B cell (primary cell): ENCODE measurements around the gene SIRT7. TPM values are rescaled to one million over a fixed set of nuclear protein-coding genes. Genes with fewer than 3 reads are reported as not detected.

Experiments
- ATAC-seq: fragments of 200-7000 bp; cut with Tn5 transposase; one replicate; pipeline ENCODE4 v1.10.0; 2021; ENCODE audit warnings: low read depth, mild to moderate bottlenecking, moderate number of reproducible peaks, moderate library complexity
- CTCF ChIA-PET: fragments of 350-600 bp; sonication (Branson Sonifier 250); formaldehyde crosslinking; loops from one replicate; lab custom pipeline; 2021; ENCODE audit warnings: antibody characterized with exemption, inconsistent platforms; lab: Charles Lee
- POLR2A ChIA-PET: fragments of 350-600 bp; sonication (Branson Sonifier 250); formaldehyde crosslinking; loops from one replicate; lab custom pipeline; 2021; ENCODE audit warnings: antibody characterized with exemption; lab: Charles Lee
- DNase-seq: peaks from one replicate; pipeline ENCODE4 v3.0.0; 2013
- H2AFZ ChIP-seq: 2 replicates; pipeline ENCODE4 v1.6.1; 2012; ENCODE audit warnings: mild to moderate bottlenecking, low read depth, low read length; ENCODE audit not compliant: insufficient read depth, poor library complexity, severe bottlenecking
- H3K27ac ChIP-seq, 2 donors: 1 replicate in 1 of 2; 2 replicates in 1 of 2; pipeline ENCODE4 v1.5.1; 2012 to 2013; ENCODE audit warnings: low read length in 2 of 2, mild to moderate bottlenecking in 2 of 2, moderate library complexity in 1 of 2
- H3K27me3 ChIP-seq, 4 experiments: fragments of 200-600 bp in 1 of 4; sonication (generic) in 1 of 4; replicated peaks in 1 of 4; 1 replicate in 2 of 4; 2 replicates in 2 of 4; pipeline versions ENCODE4 v1.6.1 to v1.7.0; 2013 to 2016; ENCODE audit warnings: low read length in 3 of 4, mild to moderate bottlenecking in 2 of 4, mixed read lengths in 1 of 4, moderate library complexity in 1 of 4; ENCODE audit not compliant: insufficient read depth in 4 of 4, control insufficient read depth in 3 of 4; ENCODE audit errors: control extremely low read depth in 1 of 4
- H3K36me3 ChIP-seq, 2 experiments: replicated peaks in 1 of 2; 1 replicate in 1 of 2; 2 replicates in 1 of 2; pipeline versions ENCODE4 v1.6.1 to v1.7.1; 2013; ENCODE audit warnings: low read length in 1 of 2; ENCODE audit not compliant: insufficient read depth in 2 of 2, control insufficient read depth in 1 of 2; ENCODE audit errors: control extremely low read depth in 1 of 2, extremely low read depth in 1 of 2
- H3K4me1 ChIP-seq, 2 donors: fragments of 200-600 bp in 1 of 2; sonication (generic) in 1 of 2; 1 replicate in 1 of 2; 2 replicates in 1 of 2; pipeline versions ENCODE4 v1.5.1 to v1.6.1; 2013 to 2017; ENCODE audit warnings: low read length in 2 of 2; ENCODE audit not compliant: control insufficient read depth in 2 of 2, insufficient read depth in 2 of 2
- H3K4me2 ChIP-seq: replicated peaks from 2 replicates; pipeline ENCODE3; 2012; ENCODE audit warnings: mild to moderate bottlenecking, low read depth, low read length; ENCODE audit not compliant: poor library complexity, severe bottlenecking
- H3K4me3 ChIP-seq, 5 experiments: fragments of 200-600 bp in 1 of 5; sonication (generic) in 1 of 5; 1 replicate in 3 of 5; 2 replicates in 2 of 5; pipeline versions ENCODE4 v1.5.1 to v1.7.0; 2011 to 2016; ENCODE audit warnings: low read length in 4 of 5, mild to moderate bottlenecking in 4 of 5, low read depth in 2 of 5, control low read depth in 1 of 5, moderate library complexity in 1 of 5; ENCODE audit not compliant: insufficient read depth in 1 of 5; ENCODE audit errors: control extremely low read depth in 1 of 5, extremely low read depth in 1 of 5
- H3K79me2 ChIP-seq: fragments of 200-600 bp; sonication (generic); one replicate; pipeline ENCODE4 v1.6.0; 2016; ENCODE audit warnings: low read length; ENCODE audit not compliant: control insufficient read depth, insufficient read depth
- H3K9ac ChIP-seq: fragments of 200-600 bp; sonication (generic); 2 replicates; pipeline ENCODE4 v1.6.1; 2017; ENCODE audit warnings: mild to moderate bottlenecking, low read length, moderate library complexity
- H3K9me3 ChIP-seq, 3 donors: one replicate each; pipeline versions ENCODE4 v1.6.1 to v1.7.1; 2013; ENCODE audit warnings: low read length in 2 of 3; ENCODE audit not compliant: control insufficient read depth in 2 of 3, insufficient read depth in 1 of 3; ENCODE audit errors: control extremely low read depth in 1 of 3
- H4K20me1 ChIP-seq: 2 replicates; pipeline ENCODE4 v1.6.0; 2012; ENCODE audit warnings: mild to moderate bottlenecking, low read length; ENCODE audit not compliant: insufficient read depth, control insufficient read depth, poor library complexity, severe bottlenecking
- H3K27ac Mint-ChIP-seq: one replicate; pipeline ENCODE4 v1.8.0; 2021; ENCODE audit warnings: mixed read lengths
- H3K27me3 Mint-ChIP-seq: one replicate; pipeline ENCODE4 v1.8.0; 2021; ENCODE audit warnings: mixed read lengths
- H3K4me1 Mint-ChIP-seq: one replicate; pipeline ENCODE4 v1.8.0; 2021; ENCODE audit warnings: mixed read lengths
- H3K4me3 Mint-ChIP-seq: one replicate; pipeline ENCODE4 v1.8.0; 2021; ENCODE audit warnings: mixed read lengths
- H3K9me3 Mint-ChIP-seq: one replicate; pipeline ENCODE4 v1.8.0; 2022; ENCODE audit warnings: mixed read lengths; ENCODE audit not compliant: insufficient read depth
- CTCF ChIP-seq: fragments of 200-600 bp; IDR thresholded peaks from one replicate; pipeline ENCODE4 v1.8.0; 2022; ENCODE audit warnings: antibody characterized with exemption, mild to moderate bottlenecking
- EZH2 ChIP-seq: IDR thresholded peaks from 2 replicates; pipeline ENCODE4 v1.6.1; 2012; ENCODE audit warnings: borderline replicate concordance, low read depth, mild to moderate bottlenecking, moderate library complexity, low read length; ENCODE audit not compliant: insufficient read depth, poor library complexity, severe bottlenecking
- WGBS: methylation state at CpG from one replicate; pipeline ENCODE4 v1.1.5; 2013; ENCODE audit warnings: missing lambda C conversion rate; ENCODE audit not compliant: insufficient coverage; 5-methylcytosine and 5-hydroxymethylcytosine counted together
- intact Hi-C: fragments of 100-400 bp; cut with micrococcal nuclease; formaldehyde crosslinking; loops from one replicate; pipeline ENCODE4 v1.10.0; 2022
- polyA plus RNA-seq: library from polyadenylated mRNA; depleted of rRNA; stranded (reverse); fragments of >200 nt; gene quantifications from 2 replicates; pipeline ENCODE4 v1.2.3, GENCODE V29; 2012
- total RNA-seq, 2 donors: library from RNA; stranded (reverse); fragments of 120-200 nt in 1 of 2; gene quantifications; 1 replicate in 1 of 2; 2 replicates in 1 of 2; pipeline versions ENCODE4 v1.2.3 to v1.2.4, GENCODE V29; 2013 to 2022

SIRT7 gene
- total and polyA plus RNA-seq, 2 donors (not counting 1 experiment from before 2014, with no cell fraction given) = 77.2 to 82.7 TPM

DNA sequence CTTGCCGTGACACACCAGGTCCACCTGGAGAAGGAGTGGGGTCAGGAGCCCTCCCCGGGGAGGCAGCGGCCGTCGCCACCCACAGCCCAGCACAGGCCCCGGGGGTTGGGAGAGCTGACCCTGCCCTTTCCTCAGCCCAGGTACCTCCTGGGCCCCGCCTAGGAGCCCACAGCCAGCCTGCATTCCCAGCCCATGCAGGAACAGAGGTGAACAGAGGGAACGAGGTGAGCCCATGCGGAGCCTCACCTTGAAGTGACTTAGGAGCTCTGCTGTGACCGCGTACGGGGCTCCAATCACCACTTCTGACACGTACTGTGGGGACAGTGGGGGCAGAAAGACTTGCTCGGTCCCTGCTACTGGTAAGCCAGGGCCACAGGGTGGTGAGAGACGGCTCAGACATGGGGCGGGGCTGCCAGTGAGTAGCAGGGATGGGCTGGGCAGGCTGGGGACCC lies 12.5 kb downstream of the SIRT7 start:
- 95% methylated on average over 16 of the region's 16 CpGs for WGBS
- intact Hi-C loops = no loop called here

More for the DNA sequence above, 12.5 kb downstream of the SIRT7 start:
- Mint-ChIP-seq H3K4me3 (no peak overlapping the region), H3K27ac (no peak overlapping the region), H3K4me1 (peaks cover 9% of the 10 kb centered on the region), H3K9me3 (no peaks in the 10 kb centered on the region), H3K27me3 (peaks cover 7% of the 10 kb centered on the region)
- ATAC-seq = no peak
- CTCF ChIA-PET = no interaction called here
- H3K9me3 ChIP-seq = no peaks in the 10 kb centered on the region
- H4K20me1 ChIP-seq = peaks cover 16% of the 10 kb centered on the region
- H3K4me1 ChIP-seq = peaks cover 11 to 19% of the 10 kb centered on the region in 2 donors
- H3K4me3 ChIP-seq = no peak overlapping the region
- H3K9ac ChIP-seq = no peak overlapping the region
- H3K4me2 ChIP-seq = no peak overlapping the region
- H3K79me2 ChIP-seq = peaks cover 22% of the 10 kb centered on the region
- no peak overlapping the region for H2AFZ ChIP-seq
- no peak for DNase-seq
- TF ChIP-seq CTCF = no peak
- TF ChIP-seq EZH2 = no peak
- H3K36me3 ChIP-seq = peaks cover 0 to 23% of the 10 kb centered on the region in 2 experiments
- H3K27me3 ChIP-seq = peaks cover 0 to 20% (median 7%) of the 10 kb centered on the region in 4 experiments
- no peak overlapping the region for H3K27ac ChIP-seq
- POLR2A ChIA-PET = no interaction called here
